ENCODE results near the gene SIGLEC10.

SIGLEC10 gene

DNA sequence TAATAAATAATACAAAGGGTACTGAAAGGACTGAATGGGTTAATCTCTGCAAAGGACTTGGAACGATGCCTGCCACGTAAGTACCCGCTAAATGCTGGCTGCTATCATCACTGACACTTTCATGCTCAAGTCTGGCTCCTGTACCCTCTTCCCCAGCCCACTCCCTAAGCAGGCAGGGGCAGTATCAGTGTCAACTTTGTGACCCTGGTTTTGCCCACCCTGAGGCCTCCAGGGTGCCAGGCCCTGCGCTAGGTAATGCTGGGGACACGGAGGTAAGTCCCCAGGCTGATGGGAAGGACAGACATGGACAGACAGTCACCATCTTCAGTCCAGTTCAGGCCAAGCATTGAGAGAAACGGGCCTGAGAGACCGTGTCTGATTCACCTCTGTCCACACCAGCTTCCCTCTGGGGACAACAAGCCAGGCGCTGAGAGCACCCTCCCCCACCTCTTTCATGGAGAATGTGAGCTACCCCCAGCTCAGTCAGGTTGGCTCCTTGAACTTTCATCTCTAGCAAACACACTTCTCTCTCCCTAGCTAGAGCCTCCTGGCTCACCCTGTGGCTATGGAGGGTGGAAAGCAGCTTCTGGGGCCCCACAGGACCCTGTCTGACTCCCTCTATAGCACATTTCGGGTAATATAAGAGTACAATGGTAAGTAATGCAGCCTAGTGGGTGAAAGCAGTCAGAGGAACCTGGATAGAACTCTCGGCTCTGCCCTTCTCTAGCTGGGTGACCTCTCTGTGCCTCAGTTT, 52.1 kb downstream of the SIGLEC10 start:
- no peak for DNase-seq

DNA sequence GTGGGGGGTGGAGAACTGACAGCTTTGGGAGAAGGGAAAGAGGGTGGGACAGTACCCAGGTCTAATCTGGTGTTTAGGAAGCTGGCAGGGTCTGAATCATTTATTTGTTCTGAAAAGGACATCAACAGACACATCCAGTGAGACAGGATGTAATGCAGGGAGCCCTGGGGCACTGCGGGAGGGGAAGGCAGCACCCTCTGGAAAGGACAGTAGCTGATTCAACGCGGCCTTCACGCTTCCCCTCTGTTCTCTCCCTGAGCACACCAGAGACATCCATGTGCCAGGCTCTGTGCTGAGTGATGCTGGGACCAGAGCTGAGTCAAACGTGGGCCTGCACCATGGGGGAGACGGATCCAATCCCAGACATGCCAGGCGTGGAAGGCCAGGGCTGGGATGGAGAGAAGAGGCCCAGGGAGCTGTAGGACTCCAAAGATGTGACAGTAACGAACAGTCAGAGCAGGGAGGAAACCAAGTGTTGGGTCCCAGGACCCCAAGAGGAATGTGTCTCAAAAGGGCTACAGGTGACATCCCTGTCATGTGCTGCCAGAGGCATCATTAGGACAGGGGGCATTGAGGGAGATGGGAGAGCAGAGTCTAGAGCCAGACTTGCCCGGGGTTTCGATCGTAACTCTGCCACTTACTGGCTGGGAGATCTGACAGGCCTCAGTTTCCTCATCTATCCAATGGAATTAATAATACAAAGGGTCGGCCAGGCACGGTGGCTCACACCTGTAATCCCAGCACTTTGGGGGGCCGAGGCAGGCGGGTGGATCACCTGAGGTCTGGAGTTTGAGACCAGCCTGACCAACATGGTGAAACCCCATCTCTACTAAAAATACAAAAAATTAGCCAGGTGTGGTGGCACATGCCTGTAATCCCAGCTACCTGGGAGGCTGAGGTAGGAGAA, 53.0 kb downstream of the SIGLEC10 start:
- DNase-seq: no peak

- DNase-seq: no peak
Measured at GRCh38 chr19:51361239-51361638, 56.2 kb downstream of the SIGLEC10 start.
